ENCODE data around the gene CT55. TPM values are rescaled to one million over a fixed set of nuclear protein-coding genes. Genes with fewer than 3 reads are reported as not detected.
"Not testable (repeated sequence)": the region's sequence is repeated elsewhere in the genome, so short reads cannot be mapped to it uniquely, and the experiment has no call there.

CT55 gene
- total and polyA plus RNA-seq, 2 of the 4 experiments (the other 2 are of a cell fraction): not detected

DNA sequence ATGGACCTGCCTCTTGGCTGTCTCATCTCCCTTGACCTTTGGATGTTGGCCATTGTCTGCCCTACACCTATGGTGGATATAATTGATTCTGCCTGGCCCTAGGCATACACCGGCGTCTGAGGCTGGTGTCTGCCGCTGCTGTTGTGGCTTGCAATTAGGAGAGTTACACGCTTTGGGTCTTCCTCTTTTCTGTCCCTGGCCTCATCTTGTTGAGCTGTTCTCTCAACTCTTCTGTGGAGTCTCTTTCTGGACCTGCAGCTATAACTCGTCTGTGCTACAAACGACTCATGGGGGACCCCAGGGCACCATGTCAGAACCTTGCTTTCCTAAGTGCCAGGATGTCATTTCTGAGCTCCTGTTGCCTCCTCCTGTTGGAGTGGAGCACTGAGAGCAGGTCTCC, 45.1 kb downstream of the CT55 start:
- H2BK15ac ChIP-seq (ENCODE audit: low read depth, low read length); H3K23ac ChIP-seq (ENCODE audit: low read depth, low read length); H4K5ac ChIP-seq (ENCODE audit: low read depth, low read length); H2BK120ac ChIP-seq (ENCODE audit: low read depth, low read length); H3K18ac ChIP-seq (ENCODE audit: low read depth, low read length); ATAC-seq (ENCODE audit: low read depth); H3K9ac ChIP-seq (ENCODE audit: low read depth, low read length); H4K8ac ChIP-seq (ENCODE audit: low read depth in 2 of 2, low read length in 2 of 2); H2BK20ac ChIP-seq (ENCODE audit: low read depth, low read length); H3K4me1 ChIP-seq (ENCODE audit: control insufficient read depth, insufficient read depth, low read length); H3K4ac ChIP-seq (ENCODE audit: low read depth, low read length); H3K9me1 ChIP-seq (ENCODE audit: insufficient read depth, low read length); dilution Hi-C loops (cut with HindIII; ENCODE audit: low sequenced_read_pairs, unreplicated experiment); POLR2A ChIA-PET (ENCODE audit: unreplicated experiment); H3K4me2 ChIP-seq (ENCODE audit: low read depth, low read length); H2AK9ac ChIP-seq (replicated peaks; ENCODE audit: low read depth, low read length, poor library complexity); H3K4me3 ChIP-seq (ENCODE audit: insufficient read depth, low read depth, low read length); in situ Hi-C loops (cut with MboI; ENCODE audit: low sequenced_read_pairs); intact Hi-C loops (cut with micrococcal nuclease); H2AK5ac ChIP-seq (ENCODE audit: low read depth, low read length); DNase-seq; H3K36me3 ChIP-seq (ENCODE audit: control insufficient read depth, insufficient read depth, low read length); H3K27ac ChIP-seq (ENCODE audit: insufficient read depth, low read length); H4K91ac ChIP-seq (ENCODE audit: insufficient read depth, low read depth, low read length); H3K14ac ChIP-seq (replicated peaks; ENCODE audit: low read depth, low read length); H2BK5ac ChIP-seq (ENCODE audit: low read depth, low read length, poor library complexity, severe bottlenecking); H4K20me1 ChIP-seq (ENCODE audit: insufficient read depth, low read length); H3K27me3 ChIP-seq (ENCODE audit: control insufficient read depth, insufficient read depth, low read length); CTCF ChIA-PET; H2AFZ ChIP-seq (replicated peaks; ENCODE audit: low read length, poor library complexity); H3K79me1 ChIP-seq (ENCODE audit: low read depth in 1 of 2, low read length in 2 of 2); H3K56ac ChIP-seq (ENCODE audit: extremely low read depth, insufficient read depth, low read length); BruUV-seq (replicated peaks); H3K9me3 ChIP-seq (ENCODE audit: control insufficient read depth, insufficient read depth, low read length): not testable (repeated sequence)
- WGBS, 2 experiments (ENCODE audit: extremely low coverage in 2 of 2, insufficient read length in 1 of 2): no CpG with 5 or more reads among the region's 6 CpGs

DNA sequence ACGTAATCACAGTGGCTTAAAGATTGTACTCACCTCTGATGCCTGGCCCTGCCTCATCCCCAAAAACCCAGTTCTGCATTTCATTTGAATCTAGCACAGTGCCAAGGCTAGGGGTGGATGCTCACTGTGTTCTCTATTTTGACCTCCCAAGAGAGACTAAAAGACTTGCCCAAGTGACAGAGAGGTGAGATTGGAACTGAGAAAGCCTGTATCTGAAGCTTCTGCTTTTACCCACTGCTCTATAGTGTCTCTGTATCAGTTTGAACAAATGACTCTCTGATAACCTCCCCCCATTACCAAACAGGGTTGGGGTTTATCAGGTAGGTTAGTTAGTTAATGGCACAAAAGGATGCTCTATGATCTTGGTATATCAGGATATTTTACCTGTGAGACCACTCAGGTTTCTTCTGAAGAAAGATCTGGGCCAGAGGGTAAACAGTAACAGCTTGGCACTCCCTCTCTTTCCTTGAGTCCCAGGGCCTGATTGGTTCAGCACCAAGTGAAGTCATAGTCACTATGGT, 51.1 kb downstream of the CT55 start, which contains the start of gene ETDB:
ETDB (minus strand) TSS at position 471 of the 521 bp plus-strand sequence. CDS start 1,265 bp downstream, outside the sequence.
- H3K4me2 ChIP-seq (ENCODE audit: low read depth, low read length); BruUV-seq (replicated peaks); H4K8ac ChIP-seq (ENCODE audit: low read depth in 2 of 2, low read length in 2 of 2); H3K56ac ChIP-seq (ENCODE audit: extremely low read depth, insufficient read depth, low read length); H3K4me3 ChIP-seq (ENCODE audit: insufficient read depth, low read depth, low read length); H2BK20ac ChIP-seq (ENCODE audit: low read depth, low read length); POLR2A ChIA-PET (ENCODE audit: unreplicated experiment); in situ Hi-C loops (cut with MboI; ENCODE audit: low sequenced_read_pairs); H2BK15ac ChIP-seq (ENCODE audit: low read depth, low read length); H2BK5ac ChIP-seq (ENCODE audit: low read depth, low read length, poor library complexity, severe bottlenecking); H2AFZ ChIP-seq (replicated peaks; ENCODE audit: low read length, poor library complexity); H3K4me1 ChIP-seq (ENCODE audit: control insufficient read depth, insufficient read depth, low read length); ATAC-seq (ENCODE audit: low read depth); H3K9ac ChIP-seq (ENCODE audit: low read depth, low read length); H4K91ac ChIP-seq (ENCODE audit: insufficient read depth, low read depth, low read length); H3K14ac ChIP-seq (replicated peaks; ENCODE audit: low read depth, low read length); H3K79me1 ChIP-seq (ENCODE audit: low read depth in 1 of 2, low read length in 2 of 2); H3K9me1 ChIP-seq (ENCODE audit: insufficient read depth, low read length); H4K20me1 ChIP-seq (ENCODE audit: insufficient read depth, low read length); H2BK120ac ChIP-seq (ENCODE audit: low read depth, low read length); DNase-seq; H3K27ac ChIP-seq (ENCODE audit: insufficient read depth, low read length); H3K27me3 ChIP-seq (ENCODE audit: control insufficient read depth, insufficient read depth, low read length); CTCF ChIA-PET; H4K5ac ChIP-seq (ENCODE audit: low read depth, low read length); H3K18ac ChIP-seq (ENCODE audit: low read depth, low read length); dilution Hi-C loops (cut with HindIII; ENCODE audit: low sequenced_read_pairs, unreplicated experiment); intact Hi-C loops (cut with micrococcal nuclease); H3K4ac ChIP-seq (ENCODE audit: low read depth, low read length); H3K23ac ChIP-seq (ENCODE audit: low read depth, low read length); H2AK5ac ChIP-seq (ENCODE audit: low read depth, low read length); H3K36me3 ChIP-seq (ENCODE audit: control insufficient read depth, insufficient read depth, low read length); H3K9me3 ChIP-seq (ENCODE audit: control insufficient read depth, insufficient read depth, low read length); H2AK9ac ChIP-seq (replicated peaks; ENCODE audit: low read depth, low read length, poor library complexity): not testable (repeated sequence)
- whole genome bisulfite sequencing, 2 experiments (ENCODE audit: extremely low coverage in 2 of 2, insufficient read length in 1 of 2): no CpG with 5 or more reads among the region's 1 CpG

Data from IMR-90 (cell line).